GM21423 (cell line): ENCODE measurements around the gene CCDC178.
"Not testable (repeated sequence)": the region's sequence is repeated elsewhere in the genome, so short reads cannot be mapped to it uniquely, and the experiment has no call there.

Experiments used
- ATAC-seq: cut with Tn5 transposase; IDR thresholded peaks from one replicate; pipeline ENCODE4 v1.9.1; 2021; ENCODE audit warnings: mild to moderate bottlenecking, moderate library complexity; ENCODE audit not compliant: unreplicated experiment

CCDC178 gene

GRCh38 chr18:33440060-33441043 lies at the start of gene CCDC178:
Gene CCDC178, minus strand, starts transcription at chr18:33440721. Its CDS starts 28,633 bp downstream, at chr18:33412088.
- ATAC-seq: no peak

DNA sequence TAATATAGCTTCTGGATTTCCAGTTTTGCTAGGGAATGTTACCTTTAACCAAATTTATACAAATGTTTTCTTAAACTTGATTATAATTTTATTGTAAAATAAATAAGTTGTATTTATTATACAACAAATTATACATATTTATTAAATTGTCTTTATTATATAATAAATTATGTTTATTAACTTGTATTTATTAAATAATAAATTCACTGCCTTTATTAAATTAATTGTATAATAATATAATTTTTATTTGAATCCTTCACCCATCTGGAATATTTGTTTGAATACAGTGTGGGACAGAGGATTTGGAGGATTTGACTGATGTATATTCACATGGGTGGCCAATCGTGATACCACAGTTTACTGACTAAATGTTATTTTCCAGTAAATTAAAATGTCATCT lies 43.4 kb upstream of the CCDC178 start:
- ATAC-seq: no peak

- ATAC-seq: no peak
These were observed 32.0 kb upstream of the CCDC178 start for GRCh38 chr18:33472509-33472908.

GRCh38 chr18:33470216-33470615 lies 29.7 kb upstream of the CCDC178 start:
- ATAC-seq: no peak

DNA sequence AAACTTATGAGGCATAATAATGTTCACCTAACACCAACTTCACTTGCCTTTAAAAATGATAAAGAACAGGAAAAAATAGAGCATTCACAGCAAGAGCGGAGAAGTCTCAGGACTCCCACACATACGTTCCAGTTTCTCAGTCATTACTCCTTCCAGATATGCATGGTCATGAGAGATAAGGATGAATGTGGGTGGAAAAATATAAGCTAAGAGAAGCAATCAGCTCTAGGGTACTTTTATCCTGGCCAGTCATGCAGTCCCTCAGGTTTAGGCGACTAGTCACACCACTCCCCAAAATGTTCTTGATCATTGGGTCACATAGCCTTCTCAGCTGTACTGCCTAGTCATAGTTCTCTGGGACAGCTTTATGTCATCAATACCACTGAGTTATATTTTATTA lies 29.2 kb upstream of the CCDC178 start:
- ATAC-seq: no peak

- ATAC-seq: no peak
These were observed 27.0 kb upstream of the CCDC178 start for GRCh38 chr18:33467531-33467930.

GRCh38 chr18:33466822-33467221 lies 26.3 kb upstream of the CCDC178 start:
- ATAC-seq: no peak

- no peak for ATAC-seq
These were observed 20.2 kb upstream of the CCDC178 start for GRCh38 chr18:33460681-33461080.

DNA sequence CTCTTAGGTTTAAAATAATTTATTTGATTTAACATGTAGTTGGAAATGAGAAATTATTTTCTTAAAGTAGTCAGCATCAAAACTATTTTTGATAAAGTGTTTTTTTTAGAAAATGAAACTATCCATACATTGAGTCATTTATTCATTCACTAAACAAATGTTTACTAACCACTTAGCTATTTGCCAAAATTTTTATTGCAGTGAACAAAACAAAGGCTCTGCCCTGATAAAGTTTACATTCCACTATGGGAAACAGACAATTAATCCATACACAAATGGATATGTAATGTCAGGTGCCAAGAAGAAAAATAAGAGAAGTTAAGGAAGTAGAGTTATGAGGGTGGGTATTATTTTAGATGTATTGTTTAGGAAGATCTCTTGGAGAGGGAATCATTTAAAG lies 19.1 kb upstream of the CCDC178 start:
- no peak for ATAC-seq

DNA sequence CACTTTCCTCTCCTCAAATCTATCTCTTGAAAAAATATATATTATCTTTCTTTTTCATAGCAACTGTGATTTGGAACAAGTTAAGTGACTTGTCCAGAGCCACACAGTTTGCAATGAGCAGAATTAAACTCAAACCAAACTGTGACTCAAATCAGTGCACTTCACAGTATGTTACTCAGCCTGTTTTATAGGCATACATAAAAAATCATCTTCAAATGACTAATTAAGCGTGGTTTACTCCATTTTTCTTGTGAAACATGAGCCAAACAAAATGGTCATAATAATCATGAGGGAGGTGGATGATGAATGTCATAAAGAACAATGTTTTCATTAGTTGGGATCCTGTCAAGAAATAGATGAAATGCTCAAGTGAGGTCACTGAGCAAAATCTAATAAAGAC lies 6.1 kb upstream of the CCDC178 start:
- no peak for ATAC-seq

GRCh38 chr18:33444709-33445108 lies 4.2 kb upstream of the CCDC178 start:
- ATAC-seq: no peak

DNA sequence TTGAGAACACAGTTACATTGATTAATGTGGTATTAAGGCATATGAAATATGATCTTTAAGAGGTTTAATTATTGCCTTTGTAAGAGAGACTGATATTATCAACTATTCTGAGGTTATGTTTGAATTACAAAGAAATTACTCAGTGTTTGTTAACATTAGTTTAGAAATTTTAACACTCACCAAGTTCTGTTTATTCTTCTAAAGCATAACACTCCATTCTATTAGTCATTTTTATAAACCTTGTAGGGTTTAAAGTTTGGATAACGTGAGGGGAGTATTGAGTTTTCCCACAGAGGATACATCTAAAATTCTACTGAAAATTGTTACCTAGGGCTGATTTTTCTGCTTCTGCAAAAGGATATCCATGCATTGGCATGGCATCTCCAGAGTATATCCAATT lies 7.7 kb downstream of the CCDC178 start:
- ATAC-seq: no peak

GRCh38 chr18:33427549-33427948 lies 13.0 kb downstream of the CCDC178 start:
- no peak for ATAC-seq

DNA sequence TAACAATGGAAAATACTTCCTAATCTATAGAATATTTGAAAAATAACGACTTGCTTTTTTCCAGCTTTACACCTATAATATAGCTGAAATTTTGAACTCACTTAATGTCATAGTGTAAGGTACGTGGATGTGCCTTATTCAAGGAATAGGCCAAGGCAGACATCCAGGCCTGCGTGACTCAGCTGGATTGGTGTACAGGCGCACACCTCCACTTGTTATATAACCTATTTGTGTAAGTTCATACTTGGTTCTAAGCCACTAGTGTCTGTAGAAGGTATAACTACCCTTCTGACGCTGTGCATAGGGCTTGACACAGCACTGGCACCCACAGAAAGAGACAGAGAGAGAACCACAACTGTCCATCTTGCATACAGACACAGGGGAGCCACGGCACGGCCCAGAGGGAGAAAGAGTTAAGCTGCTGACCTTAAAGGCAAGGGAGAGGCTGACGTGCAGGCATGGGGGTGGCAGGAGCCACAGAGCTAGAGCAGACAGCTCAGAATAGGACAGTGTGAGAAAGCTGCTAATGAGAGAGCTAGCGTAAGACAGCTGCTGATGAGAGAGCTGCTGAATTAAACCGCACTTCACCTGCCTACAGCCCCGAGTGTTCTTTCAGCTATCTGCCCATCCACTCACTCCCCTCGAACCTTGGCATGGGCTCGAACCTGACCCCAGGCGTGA lies 16.1 kb downstream of the CCDC178 start:
- ATAC-seq: no peak

DNA sequence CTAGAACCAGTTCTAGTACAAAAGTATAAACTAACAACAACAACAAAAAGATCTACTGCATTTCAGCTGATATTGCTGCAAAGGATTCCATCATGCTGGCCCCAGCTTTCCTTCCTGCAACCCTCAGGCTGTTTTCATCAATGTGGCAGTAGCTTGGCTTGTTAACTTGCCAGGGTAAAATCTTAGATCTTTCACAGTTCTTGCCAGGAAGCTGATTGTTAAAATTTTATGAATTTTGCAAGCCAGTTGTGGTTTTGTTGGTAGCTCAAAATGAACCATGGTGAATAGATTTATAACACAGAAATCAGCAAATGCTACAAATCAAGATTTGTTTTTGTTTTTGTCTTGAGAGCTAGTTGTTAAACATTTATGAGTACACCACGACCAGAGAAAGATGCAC lies 19.3 kb downstream of the CCDC178 start:
- no peak for ATAC-seq

DNA sequence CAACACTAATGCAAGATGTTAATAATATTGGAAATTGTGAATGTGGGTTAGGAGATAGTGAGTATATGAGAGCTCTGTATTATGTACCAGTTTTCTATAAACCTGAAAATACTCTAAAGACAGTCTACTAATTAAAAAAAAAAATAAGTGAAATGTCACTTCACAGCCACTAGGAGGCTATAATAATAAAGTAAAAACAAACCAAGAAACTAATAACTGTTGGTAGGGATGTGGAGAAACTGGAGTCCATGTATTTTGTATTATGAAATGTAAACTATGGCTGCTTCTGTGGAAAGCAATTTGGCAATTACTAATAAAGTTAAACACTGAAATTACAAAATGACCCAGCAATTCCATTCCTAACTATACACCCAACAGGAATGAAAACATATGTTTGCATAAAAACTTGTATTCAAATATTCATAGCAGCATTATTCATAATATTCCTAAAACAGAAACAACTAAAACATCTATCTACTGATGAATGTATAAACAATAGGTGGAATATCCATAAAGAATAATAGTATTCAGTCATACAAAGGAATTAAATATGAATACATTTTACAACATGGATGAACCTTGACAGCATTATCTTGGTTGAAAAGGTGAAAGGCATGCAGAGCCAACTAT lies 36.2 kb downstream of the CCDC178 start:
- ATAC-seq: no peak

- ATAC-seq: not testable (repeated sequence)
These were observed 41.6 kb downstream of the CCDC178 start for GRCh38 chr18:33398939-33399338.

DNA sequence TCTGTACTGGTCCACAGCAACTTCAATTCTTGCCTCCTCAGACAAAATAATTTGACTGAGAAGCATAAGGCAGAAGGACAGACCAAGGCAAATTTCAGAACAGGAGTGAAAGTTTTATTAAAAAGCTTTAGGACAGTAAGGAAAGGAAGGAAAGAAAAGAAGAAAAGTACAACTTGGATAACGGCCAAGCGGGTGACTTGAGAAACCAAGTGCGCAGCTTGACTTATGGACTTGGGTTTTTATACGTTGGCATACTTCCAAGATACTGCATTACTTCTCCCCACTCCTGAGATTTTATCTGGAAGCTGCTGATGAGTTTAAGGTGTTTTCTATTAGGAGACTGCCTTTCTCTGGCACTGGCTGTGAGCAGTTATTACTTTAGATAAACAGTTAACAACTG lies 64.7 kb downstream of the CCDC178 start:
- no peak for ATAC-seq

DNA sequence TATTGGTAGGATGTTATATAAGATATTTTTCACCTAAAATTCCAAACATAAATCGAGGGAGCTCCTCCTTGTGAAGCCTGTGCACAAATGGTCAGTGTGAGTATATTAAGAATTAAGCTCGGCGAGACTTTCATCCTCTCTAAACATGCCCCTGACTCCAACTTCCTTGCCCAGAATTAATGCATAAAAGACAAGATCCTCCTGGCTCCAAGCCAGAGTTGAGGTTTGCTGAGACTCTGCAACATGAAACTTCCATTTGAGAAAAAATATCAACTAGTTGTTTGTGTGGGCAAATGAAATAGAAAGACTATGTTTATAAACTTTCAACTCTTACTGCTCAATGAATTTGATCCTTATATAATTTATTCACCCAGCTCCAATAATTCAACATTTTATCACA lies 68.1 kb downstream of the CCDC178 start:
- ATAC-seq: no peak

DNA sequence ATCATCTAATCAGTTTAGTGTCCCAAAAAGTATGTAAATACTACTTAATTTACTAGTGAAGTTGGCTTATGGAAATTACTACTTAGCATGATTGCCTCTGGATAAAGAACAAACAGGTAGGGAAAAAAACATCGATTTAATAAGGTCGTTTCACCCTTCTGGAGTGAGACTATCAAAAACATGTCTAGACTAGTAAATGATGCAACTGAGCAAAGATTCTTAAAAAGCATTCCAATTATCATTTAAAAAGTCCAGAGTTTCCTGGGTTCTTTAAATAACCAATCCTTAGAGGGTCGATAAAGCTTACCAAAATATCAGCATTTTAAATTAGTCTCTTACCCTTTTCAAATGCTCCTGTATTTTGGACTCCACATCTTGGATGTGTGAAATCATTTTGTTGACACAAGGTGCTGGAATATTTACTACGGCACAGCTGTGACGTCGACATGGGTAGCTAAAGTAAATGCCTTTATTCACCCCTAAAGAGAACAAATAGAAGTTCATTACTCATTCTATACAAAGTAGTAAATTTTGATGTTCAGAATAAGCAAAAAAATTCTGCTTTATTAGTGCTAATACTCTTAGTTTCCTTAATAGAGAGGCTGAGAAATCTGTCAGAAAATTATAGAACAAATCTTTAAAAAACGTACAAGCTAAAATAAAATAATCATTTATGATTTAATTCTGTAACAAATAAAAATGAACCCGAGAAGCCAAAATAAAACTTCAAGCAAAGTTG lies 70.6 kb downstream of the CCDC178 start:
- ATAC-seq: no peak

- no peak for ATAC-seq
These were observed 83.8 kb downstream of the CCDC178 start for GRCh38 chr18:33356735-33357134.
